PFSK-1 (cell line): ENCODE measurements around the gene CRAT.

Experiments used
- FOXP2 ChIP-seq: optimal IDR thresholded peaks from 2 replicates; pipeline ENCODE3; 2011; ENCODE audit warnings: borderline replicate concordance, control low read depth, inconsistent platforms; ENCODE audit not compliant: insufficient read depth; ENCODE audit errors: extremely low read length, extremely low read depth
- POLR2AphosphoS5 ChIP-seq: IDR thresholded peaks from 2 replicates; pipeline ENCODE4 v1.6.1; 2012; ENCODE audit warnings: low read depth, mild to moderate bottlenecking, control low read depth, low read length, moderate library complexity
- SIN3A ChIP-seq: IDR thresholded peaks from 2 replicates; pipeline ENCODE4 v1.6.1; 2012; ENCODE audit warnings: mild to moderate bottlenecking, low read length, moderate library complexity, borderline replicate concordance; ENCODE audit not compliant: insufficient read depth
- TAF1 ChIP-seq: IDR thresholded peaks from 2 replicates; pipeline ENCODE4 v1.6.1; 2012; ENCODE audit warnings: low read length, control low read depth, borderline replicate concordance; ENCODE audit not compliant: insufficient read depth
- TF ChIP-seq, protein P1 (sequence below), 2 experiments: IDR thresholded peaks; 2 replicates each; pipeline versions ENCODE4 v1.6.1 to v1.8.0; 2011 to 2012; ENCODE audit warnings: low read depth in 2 of 2, low read length in 2 of 2, control low read depth in 1 of 2, inconsistent platforms in 1 of 2, mild to moderate bottlenecking in 1 of 2, moderate library complexity in 1 of 2; ENCODE audit not compliant: insufficient read depth in 1 of 2

CRAT gene

DNA sequence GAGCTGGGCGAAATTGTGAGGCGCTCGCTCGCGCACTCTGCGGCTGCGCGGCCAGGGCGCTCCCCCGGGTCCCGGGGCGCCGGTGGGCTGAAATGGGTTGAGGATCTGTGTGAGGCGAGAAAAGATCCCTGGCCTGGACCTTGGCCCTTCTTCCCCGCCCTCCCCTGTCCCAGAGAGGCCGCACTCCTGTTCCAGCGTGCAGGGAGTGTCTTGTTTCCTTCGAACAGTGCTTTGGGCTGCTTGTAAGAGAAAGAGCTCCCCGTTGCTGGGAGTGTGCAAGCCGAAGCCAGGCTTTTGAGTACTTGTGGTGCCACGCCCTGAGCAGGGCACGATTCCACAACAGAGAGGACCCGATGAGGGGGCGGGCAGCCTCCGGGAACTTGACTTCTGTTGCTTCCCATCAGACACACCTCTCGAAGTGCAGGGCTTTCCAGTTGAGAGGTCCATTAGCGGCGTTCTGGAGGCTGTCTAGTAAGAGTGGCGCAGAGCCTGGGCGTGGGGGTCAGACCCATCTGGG is 29.1 kb downstream of the CRAT start:
- no peak for TF ChIP-seq POLR2AphosphoS5
- TF ChIP-seq, protein P1, sequence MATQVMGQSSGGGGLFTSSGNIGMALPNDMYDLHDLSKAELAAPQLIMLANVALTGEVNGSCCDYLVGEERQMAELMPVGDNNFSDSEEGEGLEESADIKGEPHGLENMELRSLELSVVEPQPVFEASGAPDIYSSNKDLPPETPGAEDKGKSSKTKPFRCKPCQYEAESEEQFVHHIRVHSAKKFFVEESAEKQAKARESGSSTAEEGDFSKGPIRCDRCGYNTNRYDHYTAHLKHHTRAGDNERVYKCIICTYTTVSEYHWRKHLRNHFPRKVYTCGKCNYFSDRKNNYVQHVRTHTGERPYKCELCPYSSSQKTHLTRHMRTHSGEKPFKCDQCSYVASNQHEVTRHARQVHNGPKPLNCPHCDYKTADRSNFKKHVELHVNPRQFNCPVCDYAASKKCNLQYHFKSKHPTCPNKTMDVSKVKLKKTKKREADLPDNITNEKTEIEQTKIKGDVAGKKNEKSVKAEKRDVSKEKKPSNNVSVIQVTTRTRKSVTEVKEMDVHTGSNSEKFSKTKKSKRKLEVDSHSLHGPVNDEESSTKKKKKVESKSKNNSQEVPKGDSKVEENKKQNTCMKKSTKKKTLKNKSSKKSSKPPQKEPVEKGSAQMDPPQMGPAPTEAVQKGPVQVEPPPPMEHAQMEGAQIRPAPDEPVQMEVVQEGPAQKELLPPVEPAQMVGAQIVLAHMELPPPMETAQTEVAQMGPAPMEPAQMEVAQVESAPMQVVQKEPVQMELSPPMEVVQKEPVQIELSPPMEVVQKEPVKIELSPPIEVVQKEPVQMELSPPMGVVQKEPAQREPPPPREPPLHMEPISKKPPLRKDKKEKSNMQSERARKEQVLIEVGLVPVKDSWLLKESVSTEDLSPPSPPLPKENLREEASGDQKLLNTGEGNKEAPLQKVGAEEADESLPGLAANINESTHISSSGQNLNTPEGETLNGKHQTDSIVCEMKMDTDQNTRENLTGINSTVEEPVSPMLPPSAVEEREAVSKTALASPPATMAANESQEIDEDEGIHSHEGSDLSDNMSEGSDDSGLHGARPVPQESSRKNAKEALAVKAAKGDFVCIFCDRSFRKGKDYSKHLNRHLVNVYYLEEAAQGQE (IDR thresholded peaks at IDR 0.05; ENCODE audit: insufficient read depth in 1 of 2, low read depth in 2 of 2, low read length in 2 of 2) = no peak
- TF ChIP-seq FOXP2 = no peak
- TF ChIP-seq SIN3A = no peak
- TF ChIP-seq TAF1 = no peak

DNA sequence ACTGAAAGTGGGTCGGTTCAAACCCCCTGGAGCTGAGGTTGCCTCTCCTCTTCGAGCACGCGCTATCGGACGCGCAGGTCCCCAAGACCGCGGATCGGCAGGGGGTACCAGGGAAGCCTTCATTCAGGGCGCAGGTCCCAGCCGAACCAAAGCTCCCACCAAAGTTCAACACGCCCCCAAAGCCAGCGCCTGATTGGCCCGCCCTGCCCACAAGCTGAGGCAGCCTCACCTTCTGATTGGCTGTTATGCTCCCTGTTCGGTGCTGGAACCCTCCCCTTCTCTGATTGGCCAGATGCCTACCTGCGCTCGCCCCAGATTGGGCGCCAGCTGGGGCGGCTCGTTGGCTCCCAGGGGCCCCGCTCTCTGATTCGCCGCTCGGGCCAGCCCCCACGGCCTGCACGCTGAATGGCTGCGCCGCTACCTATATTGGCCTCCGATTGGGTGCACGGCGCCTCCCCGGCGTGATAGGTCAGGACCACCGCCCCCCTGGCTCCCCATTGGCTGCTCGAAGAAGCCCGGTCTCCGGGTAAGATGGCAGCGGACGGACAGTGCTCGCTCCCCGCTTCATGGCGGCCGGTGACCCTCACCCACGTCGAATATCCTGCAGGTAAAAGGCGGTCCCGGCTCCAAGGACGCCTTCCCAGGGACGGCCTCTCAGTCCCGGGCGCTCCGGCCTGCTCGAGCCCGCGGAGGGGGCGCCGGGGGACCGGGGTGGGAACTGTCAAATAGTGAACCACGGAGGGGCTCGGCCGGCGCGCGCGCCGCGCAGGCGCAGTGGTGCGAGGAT is 29.8 kb downstream of the CRAT start, which contains the start of gene DOLPP1:
TSS of gene DOLPP1 (plus strand) at position 511 of the 787 bp plus-strand sequence. CDS start at position 532, 21 bp downstream.
- TF ChIP-seq TAF1 (0 out of 2 replicates have a peak, but pooled peaks have one; percentile 28), POLR2AphosphoS5 (peak; percentile 66), FOXP2 (no peak), SIN3A (no peak)
- TF ChIP-seq, protein P1 (IDR thresholded peaks at IDR 0.05; ENCODE audit: insufficient read depth in 1 of 2, low read depth in 2 of 2, low read length in 2 of 2) = peak in 1 of 2 experiments; percentile 36; a peak in 1 of 4 replicates

DNA sequence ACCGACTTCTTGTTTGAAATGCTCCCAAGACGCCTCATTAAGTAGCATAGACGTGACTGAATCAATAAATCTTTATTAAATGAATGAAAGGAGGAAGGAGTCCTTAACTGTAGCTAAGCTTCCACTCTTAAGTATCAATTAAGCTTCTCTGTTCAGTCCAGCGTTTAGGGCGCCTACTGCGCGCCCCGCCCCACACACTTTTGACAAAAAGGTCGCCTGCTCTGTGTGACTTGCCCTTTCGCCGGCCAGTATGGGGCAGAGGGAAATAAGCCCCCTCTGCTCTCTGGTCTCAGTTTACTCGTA is 30.3 kb downstream of the CRAT start:
- TF ChIP-seq FOXP2 (no peak), POLR2AphosphoS5 (no peak), TAF1 (no peak), SIN3A (no peak)
- TF ChIP-seq, protein P1 (IDR thresholded peaks at IDR 0.05; ENCODE audit: insufficient read depth in 1 of 2, low read depth in 2 of 2, low read length in 2 of 2) = no peak

DNA sequence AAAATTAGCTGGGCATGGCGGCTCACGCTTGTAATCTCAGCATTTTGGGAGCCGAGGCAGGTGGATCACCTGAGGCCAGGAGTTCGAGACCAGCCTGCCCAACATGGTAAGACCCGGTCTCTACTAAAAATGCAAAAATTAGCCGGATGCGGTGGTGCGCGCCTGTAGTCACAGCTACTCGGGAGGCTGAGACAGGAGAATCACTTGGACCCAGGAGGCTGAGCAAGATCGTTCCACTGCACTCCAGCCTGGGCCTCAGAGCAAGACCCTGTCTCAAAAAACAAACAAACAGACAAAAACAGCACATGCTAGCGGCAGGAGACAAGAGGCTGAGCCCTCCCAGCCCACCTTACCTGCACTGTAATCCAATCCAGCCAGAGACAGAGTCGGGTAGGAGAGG is 30.8 kb downstream of the CRAT start:
- TF ChIP-seq FOXP2 (no peak), TAF1 (no peak), SIN3A (no peak), POLR2AphosphoS5 (no peak)
- TF ChIP-seq, protein P1 (IDR thresholded peaks at IDR 0.05; ENCODE audit: insufficient read depth in 1 of 2, low read depth in 2 of 2, low read length in 2 of 2) = no peak
